Measurements from ENCODE around the gene TANGO2.

TANGO2 gene

GRCh38 chr22:19980766-19981165 is 40.1 kb upstream of the TANGO2 start:
- peak; percentile 35; the same call in 1 of the 2 replicates for TF ChIP-seq EP300 (IDR thresholded peaks at IDR 0.05; ENCODE audit: borderline replicate concordance)
- TF ChIP-seq EGR1 (IDR thresholded peaks at IDR 0.05), result no peak
- no peak for TF ChIP-seq TEAD4 (IDR thresholded peaks at IDR 0.05)
- TF ChIP-seq NFIC (IDR thresholded peaks at IDR 0.05), result 0 out of 2 replicates have a peak, but pooled peaks have one; percentile 6
- no peak for TF ChIP-seq ZBTB7A (IDR thresholded peaks at IDR 0.05; ENCODE audit: low read depth)
- TF ChIP-seq RAD21 (IDR thresholded peaks at IDR 0.05; ENCODE audit: low read depth), result no peak
- TF ChIP-seq, protein P1, sequence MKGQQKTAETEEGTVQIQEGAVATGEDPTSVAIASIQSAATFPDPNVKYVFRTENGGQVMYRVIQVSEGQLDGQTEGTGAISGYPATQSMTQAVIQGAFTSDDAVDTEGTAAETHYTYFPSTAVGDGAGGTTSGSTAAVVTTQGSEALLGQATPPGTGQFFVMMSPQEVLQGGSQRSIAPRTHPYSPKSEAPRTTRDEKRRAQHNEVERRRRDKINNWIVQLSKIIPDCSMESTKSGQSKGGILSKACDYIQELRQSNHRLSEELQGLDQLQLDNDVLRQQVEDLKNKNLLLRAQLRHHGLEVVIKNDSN (IDR thresholded peaks at IDR 0.05), result no peak
- no peak for TF ChIP-seq TCF12 (IDR thresholded peaks at IDR 0.05; ENCODE audit: low read depth)
- TF ChIP-seq CEBPB (IDR thresholded peaks at IDR 0.05), result no peak

DNA sequence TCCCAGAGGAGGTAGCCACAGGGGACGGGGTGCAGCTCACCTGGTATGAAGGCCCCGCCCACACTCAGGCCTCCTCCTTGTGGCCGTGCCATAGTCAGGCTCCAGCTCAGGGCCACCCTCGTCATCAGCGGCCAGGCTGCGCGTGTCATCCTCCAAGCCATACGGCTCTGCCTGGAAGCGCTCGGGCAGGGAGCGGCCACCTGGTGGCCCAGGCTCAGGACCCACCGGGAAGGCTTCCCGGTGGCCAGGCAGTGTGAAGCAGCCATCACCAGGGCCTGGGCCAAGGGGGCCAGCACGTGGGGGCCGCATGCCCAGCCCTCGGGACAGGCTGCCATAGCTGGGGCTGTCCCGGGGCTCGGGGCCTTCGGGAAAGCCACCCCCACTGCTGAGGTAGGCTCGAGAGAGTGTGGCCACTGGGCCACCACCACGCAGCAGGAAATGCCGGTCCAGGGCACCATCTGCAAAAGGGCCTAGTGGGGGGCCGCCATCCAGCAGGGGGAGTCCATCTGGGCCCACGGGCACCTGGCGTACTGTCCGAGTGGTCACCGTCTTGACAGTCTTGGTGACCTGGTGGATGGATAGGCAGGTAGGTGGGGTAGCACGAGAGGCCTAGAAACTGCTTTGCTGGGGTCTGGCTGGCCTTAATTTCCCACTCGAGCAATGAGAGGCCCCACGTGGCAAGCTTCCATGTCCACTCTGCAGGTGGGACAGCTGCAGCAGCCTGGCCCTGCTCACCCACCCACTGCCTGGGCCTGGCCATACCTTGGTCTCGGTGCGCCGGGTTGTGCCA is 39.5 kb upstream of the TANGO2 start:
- TF ChIP-seq, protein P1 (IDR thresholded peaks at IDR 0.05), result no peak
- TF ChIP-seq NFIC (IDR thresholded peaks at IDR 0.05), result no peak
- TF ChIP-seq REST (IDR thresholded peaks at IDR 0.05; ENCODE audit: low read depth), result no peak
- TF ChIP-seq YY1 (IDR thresholded peaks at IDR 0.05; ENCODE audit: low read depth), result no peak
- TF ChIP-seq EP300 (IDR thresholded peaks at IDR 0.05; ENCODE audit: borderline replicate concordance), result no peak

DNA sequence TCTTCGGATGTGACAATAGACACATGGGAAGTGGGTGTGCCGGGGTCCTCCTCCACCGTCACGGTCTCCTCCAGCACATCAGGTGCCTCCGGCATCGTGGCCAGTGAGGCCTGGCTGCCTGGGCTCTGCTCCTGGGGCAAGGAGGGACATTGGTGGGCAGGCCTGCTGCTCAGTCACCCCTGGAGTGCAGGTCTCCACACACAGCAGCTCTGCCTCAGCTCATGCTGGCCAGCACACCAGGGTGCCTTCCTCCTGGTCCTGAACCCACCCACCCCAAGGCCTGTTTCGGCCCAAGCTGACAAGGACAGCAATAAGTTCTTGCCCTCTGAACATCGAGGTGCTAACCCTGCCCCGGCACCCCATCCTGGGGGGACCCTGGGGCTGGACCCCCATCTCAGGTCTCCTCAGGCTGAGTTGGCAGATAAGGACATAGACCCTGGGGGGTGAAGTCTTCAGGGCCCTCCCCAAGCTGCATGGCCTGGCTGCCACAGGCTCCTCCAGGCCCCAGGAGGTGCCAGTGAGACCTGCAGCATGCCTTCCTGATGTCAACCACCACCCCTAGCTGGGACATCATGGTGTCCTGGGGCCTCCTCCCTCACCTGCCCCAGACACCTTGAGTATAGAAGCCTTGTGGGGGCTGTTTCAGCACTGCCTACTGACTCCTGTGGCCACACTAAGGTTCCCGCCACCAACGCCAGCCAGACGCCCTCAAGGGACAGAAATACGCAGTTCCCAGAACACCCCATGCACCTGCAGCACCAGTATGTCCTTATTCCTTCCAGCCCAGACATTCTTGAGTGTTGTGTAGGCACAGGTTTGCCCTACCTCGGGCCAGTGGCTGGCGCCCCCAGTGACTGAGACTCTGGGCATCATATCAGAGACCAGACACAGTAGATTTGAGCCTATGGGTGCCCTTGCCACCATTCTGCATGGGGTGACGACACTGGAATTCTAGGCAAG is 38.7 kb upstream of the TANGO2 start:
- TF ChIP-seq, protein P2, sequence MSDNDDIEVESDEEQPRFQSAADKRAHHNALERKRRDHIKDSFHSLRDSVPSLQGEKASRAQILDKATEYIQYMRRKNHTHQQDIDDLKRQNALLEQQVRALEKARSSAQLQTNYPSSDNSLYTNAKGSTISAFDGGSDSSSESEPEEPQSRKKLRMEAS (IDR thresholded peaks at IDR 0.05), result peak; percentile 65
- TF ChIP-seq TAF1 (IDR thresholded peaks at IDR 0.05; ENCODE audit: low read depth) (no peak), TCF12 (IDR thresholded peaks at IDR 0.05; ENCODE audit: low read depth) (peak; percentile 58), EP300 (IDR thresholded peaks at IDR 0.05; ENCODE audit: borderline replicate concordance) (peak; percentile 63)
- TF ChIP-seq, protein P1 (IDR thresholded peaks at IDR 0.05), result no peak

DNA sequence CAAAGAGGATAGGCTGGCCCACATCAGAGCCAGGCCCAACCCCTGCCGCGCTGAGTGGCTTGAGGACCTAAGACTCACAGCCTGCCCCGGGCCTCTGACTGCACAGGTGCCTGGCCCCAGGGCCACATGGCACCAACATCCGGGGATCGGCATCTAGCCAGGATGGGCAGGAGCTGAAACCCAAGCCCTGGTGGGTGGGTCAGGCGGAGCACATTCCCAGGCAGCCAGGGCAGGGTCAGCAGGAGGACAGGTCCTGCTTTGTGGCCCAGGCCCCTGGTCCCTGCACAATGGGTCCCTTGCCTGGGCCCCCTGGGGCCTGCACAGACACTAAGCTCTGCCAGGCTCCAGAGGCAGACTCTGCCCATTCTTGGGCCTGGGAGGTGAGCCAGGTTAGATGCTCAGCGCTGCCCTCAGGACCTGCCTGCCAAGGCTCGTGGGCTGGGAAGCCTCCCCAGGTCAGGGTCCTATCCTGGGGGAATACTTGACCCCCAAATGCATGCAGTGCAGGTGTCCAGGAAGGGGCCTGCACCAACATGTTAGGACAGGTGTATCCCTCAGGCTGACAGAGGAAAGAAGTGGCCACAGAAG is 37.8 kb upstream of the TANGO2 start:
- TF ChIP-seq CEBPB (IDR thresholded peaks at IDR 0.05), result no peak; the same call in 1 of the 2 replicates
- TF ChIP-seq, protein P2 (IDR thresholded peaks at IDR 0.05), result peak; percentile 91
- peak; percentile 97 for TF ChIP-seq ZBTB7A (IDR thresholded peaks at IDR 0.05; ENCODE audit: low read depth)
- peak; percentile 87 for TF ChIP-seq EP300 (IDR thresholded peaks at IDR 0.05; ENCODE audit: borderline replicate concordance)
- peak; percentile 88 for TF ChIP-seq TEAD4 (IDR thresholded peaks at IDR 0.05)
- peak; percentile 78; the same call in 1 of the 2 replicates for TF ChIP-seq FOXM1 (IDR thresholded peaks at IDR 0.05; ENCODE audit: borderline replicate concordance, low read depth)
- TF ChIP-seq EGR1 (IDR thresholded peaks at IDR 0.05), result peak; percentile 61
- TF ChIP-seq, protein P1 (IDR thresholded peaks at IDR 0.05), result peak; percentile 69
- 0 out of 2 replicates have a peak, but pooled peaks have one; percentile 19 for TF ChIP-seq YY1 (IDR thresholded peaks at IDR 0.05; ENCODE audit: low read depth)
- no peak; the same call in 1 of the 2 replicates for TF ChIP-seq TAF1 (IDR thresholded peaks at IDR 0.05; ENCODE audit: low read depth)
- peak; percentile 90 for TF ChIP-seq TCF12 (IDR thresholded peaks at IDR 0.05; ENCODE audit: low read depth)
- TF ChIP-seq CREB1 (IDR thresholded peaks at IDR 0.05; ENCODE audit: low read depth), result no peak
- TF ChIP-seq RAD21 (IDR thresholded peaks at IDR 0.05; ENCODE audit: low read depth), result no peak
- peak; percentile 93 for TF ChIP-seq NFIC (IDR thresholded peaks at IDR 0.05)
- no peak for TF ChIP-seq REST (IDR thresholded peaks at IDR 0.05; ENCODE audit: low read depth)
